ENCODE measurements around the gene BICDL2. TPM values are rescaled to one million over a fixed set of nuclear protein-coding genes. Genes with fewer than 3 reads are reported as not detected.
"Not testable (repeated sequence)": the region's sequence is repeated elsewhere in the genome, so short reads cannot be mapped to it uniquely, and the experiment has no call there.

The BICDL2 gene
- total and polyA plus RNA-seq, 4 donors = 0.06 to 0.39 (median 0.24) TPM

DNA sequence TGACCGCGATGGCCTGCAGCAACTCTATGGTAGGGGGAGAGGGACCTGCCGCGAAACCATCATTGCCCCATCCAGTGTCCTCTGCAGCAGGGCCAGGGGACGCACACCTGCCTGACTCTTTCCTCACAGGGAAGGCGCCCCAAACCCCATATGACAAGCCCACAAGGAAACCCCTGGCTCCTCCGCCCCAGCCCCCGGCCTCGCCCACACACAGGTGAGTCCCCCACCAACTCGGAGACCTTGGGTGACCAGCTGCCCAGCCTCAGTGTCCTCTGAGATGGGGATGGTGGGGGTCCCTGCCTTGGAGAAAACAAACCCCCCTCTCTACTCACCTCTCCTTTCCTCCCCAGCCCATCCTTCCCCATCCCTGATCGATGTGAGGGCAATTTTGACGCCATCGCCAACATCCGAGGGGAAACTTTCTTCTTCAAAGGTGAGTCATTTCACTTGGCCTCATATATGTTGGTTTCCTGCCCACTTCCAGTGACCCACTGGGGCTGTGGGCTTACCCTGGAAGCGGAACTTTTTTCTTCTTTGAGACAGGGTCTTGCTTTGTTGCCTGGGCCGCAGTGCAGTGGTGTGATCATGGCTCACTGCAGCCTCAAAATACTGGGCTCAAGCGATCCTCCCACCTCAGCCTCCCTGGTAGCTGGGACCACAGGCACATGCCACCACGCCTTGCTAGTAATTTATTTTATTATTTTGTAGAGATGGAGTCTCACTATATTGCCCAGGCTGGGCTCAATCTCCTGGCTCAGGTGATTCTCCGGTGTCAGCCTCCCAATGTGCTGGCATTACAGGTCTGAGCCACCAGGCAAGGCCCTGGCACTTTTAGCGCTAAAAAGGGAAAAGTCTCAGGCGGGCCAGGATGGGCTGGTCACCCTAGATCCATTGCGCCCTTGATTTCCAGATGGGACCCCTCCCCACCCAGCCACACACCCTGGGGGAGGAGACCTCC is 20.7 kb upstream of the BICDL2 start:
- no peaks in the 10 kb centered on the region for H3K9me3 ChIP-seq (ENCODE audit: control insufficient read depth, insufficient read depth, low read length)
- H3K4me1 ChIP-seq (ENCODE audit: control insufficient read depth, insufficient read depth, low read length) = peaks cover 22% of the 10 kb centered on the region
- peak overlapping the region; percentile 24 for H3K4me3 ChIP-seq (ENCODE audit: low read depth, low read length)
- DNase-seq (ENCODE audit: low read depth in 4 of 6, low spot score in 6 of 6) = no peak
- no peaks in the 10 kb centered on the region for H3K27me3 ChIP-seq (ENCODE audit: control insufficient read depth, insufficient read depth, low read length)
- no peak overlapping the region for H3K27ac ChIP-seq (ENCODE audit: low read depth, low read length)
- H3K36me3 ChIP-seq (ENCODE audit: control insufficient read depth, insufficient read depth, low read length) = peaks cover 29% of the 10 kb centered on the region
- WGBS (ENCODE audit: insufficient coverage) = 92% methylated on average over 14 of the region's 22 CpGs

DNA sequence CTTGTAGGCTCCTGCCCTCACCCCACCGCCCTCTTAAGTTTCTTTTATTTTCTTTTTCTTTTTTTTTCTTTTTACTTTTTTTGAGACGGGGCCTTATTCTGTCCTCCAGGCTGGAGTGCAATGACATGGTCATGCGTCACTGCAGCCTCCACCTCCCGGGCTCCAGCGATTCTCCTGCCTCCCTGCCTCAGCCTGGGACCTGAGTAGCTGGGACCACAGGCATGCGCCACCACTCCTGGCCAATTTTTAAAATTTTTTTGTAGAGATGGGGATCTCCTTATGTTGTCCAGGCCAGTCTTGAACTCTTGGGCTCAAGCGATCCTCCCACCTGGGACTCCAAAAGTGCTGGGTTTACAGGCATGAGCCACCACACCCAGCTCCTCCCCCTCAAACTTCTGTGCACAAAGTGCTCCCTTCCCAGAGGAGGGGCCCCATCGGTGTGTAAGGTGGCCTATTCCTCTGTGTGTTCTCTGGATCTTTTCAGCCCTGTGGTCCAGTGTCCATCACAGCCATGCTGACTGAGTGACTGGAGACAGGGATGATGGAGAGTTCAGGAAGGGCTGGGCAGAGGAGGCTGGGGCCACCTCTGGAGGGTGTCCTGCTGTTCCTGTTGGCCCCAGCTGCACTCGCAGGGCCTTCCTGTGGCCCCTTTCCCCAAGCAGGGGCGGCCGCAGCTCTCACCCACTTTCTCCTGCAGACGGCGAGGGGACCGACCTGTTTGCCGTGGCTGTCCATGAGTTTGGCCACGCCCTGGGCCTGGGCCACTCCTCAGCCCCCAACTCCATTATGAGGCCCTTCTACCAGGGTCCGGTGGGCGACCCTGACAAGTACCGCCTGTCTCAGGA is 19.8 kb upstream of the BICDL2 start:
- Histone ChIP-seq H3K27ac (ENCODE audit: low read depth, low read length) (no peak overlapping the region), H3K9me3 (ENCODE audit: control insufficient read depth, insufficient read depth, low read length) (no peaks in the 10 kb centered on the region), H3K4me1 (ENCODE audit: control insufficient read depth, insufficient read depth, low read length) (peaks cover 22% of the 10 kb centered on the region), H3K36me3 (ENCODE audit: control insufficient read depth, insufficient read depth, low read length) (peaks cover 29% of the 10 kb centered on the region), H3K4me3 (ENCODE audit: low read depth, low read length) (no peak overlapping the region), H3K27me3 (ENCODE audit: control insufficient read depth, insufficient read depth, low read length) (no peaks in the 10 kb centered on the region)
- no peak for DNase-seq (ENCODE audit: low read depth in 4 of 6, low spot score in 6 of 6)
- WGBS (ENCODE audit: insufficient coverage) = 83% methylated on average over 8 of the region's 19 CpGs

DNA sequence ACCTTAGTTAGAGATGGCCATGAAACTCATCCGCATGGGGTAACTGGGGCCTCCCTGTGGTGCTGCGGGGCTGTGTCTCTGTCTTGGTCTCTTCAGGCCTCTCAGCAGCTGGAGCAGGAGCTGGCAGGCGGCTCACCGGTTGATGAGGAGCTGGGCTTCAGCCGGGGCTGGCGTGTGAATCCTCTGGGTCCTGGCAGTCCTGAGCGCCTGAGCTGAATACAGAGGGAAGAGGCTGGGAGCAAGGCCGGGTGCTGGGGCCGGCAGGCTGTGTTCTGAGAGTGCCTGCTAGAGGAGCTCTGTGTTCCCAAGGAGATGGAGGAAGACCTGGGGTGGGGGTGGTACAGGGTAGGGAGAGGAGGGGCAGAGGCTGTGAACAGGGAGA is 19.0 kb upstream of the BICDL2 start:
- H3K27ac ChIP-seq (ENCODE audit: low read depth, low read length); H3K4me3 ChIP-seq (ENCODE audit: low read depth, low read length); H3K27me3 ChIP-seq (ENCODE audit: control insufficient read depth, insufficient read depth, low read length); H3K9me3 ChIP-seq (ENCODE audit: control insufficient read depth, insufficient read depth, low read length): not testable (repeated sequence)
- DNase-seq (ENCODE audit: low read depth in 4 of 6, low spot score in 6 of 6) = peak in 1 of 6 donors; percentile 12
- peaks cover 29% of the 10 kb centered on the region for H3K36me3 ChIP-seq (ENCODE audit: control insufficient read depth, insufficient read depth, low read length)
- peaks cover 22% of the 10 kb centered on the region for H3K4me1 ChIP-seq (ENCODE audit: control insufficient read depth, insufficient read depth, low read length)
- 18% methylated on average over 9 of the region's 9 CpGs for WGBS (ENCODE audit: insufficient coverage)

DNA sequence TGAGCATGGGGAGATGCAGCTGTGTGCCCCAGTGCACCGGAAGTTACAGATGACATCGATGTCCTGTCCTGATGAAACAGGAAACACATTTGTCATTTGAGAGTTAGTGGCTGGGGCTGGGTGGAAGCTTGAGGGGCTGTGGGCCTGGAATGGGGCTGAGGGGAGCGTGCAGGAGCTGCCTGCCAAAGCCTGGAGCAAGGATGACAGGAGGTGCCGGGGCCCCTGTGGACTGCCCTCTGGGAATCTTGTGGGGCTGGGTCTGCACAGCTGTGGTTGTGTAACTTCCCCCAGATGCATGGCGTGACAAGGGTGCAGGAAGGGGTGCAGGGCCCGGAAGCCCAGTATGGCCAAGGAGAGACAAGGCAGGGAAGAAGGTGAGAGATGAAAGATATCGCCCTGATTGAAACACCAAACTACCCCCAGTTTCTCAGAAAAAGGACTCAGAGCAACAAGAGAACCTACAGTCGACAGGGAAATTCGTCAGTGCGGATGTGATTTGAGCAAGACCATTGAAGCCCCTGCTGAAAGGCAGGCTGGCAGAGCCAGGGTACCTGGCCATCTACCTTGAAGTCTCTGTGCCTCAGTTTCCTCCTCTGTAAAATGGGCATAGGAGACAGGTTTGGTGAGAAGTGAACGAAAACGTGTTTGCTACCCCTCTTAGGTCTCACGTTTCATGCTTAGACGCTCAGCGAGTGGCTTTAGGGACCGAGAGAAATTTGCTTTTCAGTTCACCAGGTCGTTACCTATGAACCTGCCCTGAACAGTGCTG is 18.4 kb upstream of the BICDL2 start:
- H3K9me3 ChIP-seq (ENCODE audit: control insufficient read depth, insufficient read depth, low read length) = no peaks in the 10 kb centered on the region
- WGBS (ENCODE audit: insufficient coverage) = 79% methylated on average over 15 of the region's 17 CpGs
- no peak overlapping the region for H3K4me3 ChIP-seq (ENCODE audit: low read depth, low read length)
- no peak for DNase-seq (ENCODE audit: low read depth in 4 of 6, low spot score in 6 of 6)
- peaks cover 22% of the 10 kb centered on the region for H3K4me1 ChIP-seq (ENCODE audit: control insufficient read depth, insufficient read depth, low read length)
- H3K27ac ChIP-seq (ENCODE audit: low read depth, low read length) = no peak overlapping the region
- H3K27me3 ChIP-seq (ENCODE audit: control insufficient read depth, insufficient read depth, low read length) = peaks cover 2% of the 10 kb centered on the region
- H3K36me3 ChIP-seq (ENCODE audit: control insufficient read depth, insufficient read depth, low read length) = peaks cover 29% of the 10 kb centered on the region

DNA sequence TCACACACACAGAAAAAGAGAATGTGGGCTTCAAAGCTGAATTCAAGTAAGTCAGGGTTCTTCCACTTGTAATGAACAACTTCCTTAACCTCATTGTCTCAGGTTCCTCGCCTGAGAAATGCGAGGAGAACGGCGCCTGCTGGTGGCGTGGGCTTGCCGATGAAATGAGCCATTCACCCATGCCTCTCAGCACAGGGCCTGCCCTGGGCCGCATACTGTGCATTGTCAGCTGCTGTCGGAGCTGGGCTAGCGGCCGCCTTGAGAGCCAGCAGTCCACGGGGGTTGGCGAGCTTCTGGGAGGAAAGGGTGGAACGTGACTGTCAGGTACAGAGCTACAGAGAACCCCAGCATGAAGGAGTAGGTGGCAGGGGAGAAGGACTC is 16.6 kb upstream of the BICDL2 start:
- WGBS (ENCODE audit: insufficient coverage) = 90% methylated on average over 6 of the region's 13 CpGs
- not testable (repeated sequence) for H3K27ac ChIP-seq (ENCODE audit: low read depth, low read length); H3K4me3 ChIP-seq (ENCODE audit: low read depth, low read length); DNase-seq (ENCODE audit: low read depth in 4 of 6, low spot score in 6 of 6); H3K9me3 ChIP-seq (ENCODE audit: control insufficient read depth, insufficient read depth, low read length)
- Histone ChIP-seq H3K4me1 (ENCODE audit: control insufficient read depth, insufficient read depth, low read length) (peaks cover 12% of the 10 kb centered on the region), H3K27me3 (ENCODE audit: control insufficient read depth, insufficient read depth, low read length) (peaks cover 19% of the 10 kb centered on the region), H3K36me3 (ENCODE audit: control insufficient read depth, insufficient read depth, low read length) (peaks cover 29% of the 10 kb centered on the region)

DNA sequence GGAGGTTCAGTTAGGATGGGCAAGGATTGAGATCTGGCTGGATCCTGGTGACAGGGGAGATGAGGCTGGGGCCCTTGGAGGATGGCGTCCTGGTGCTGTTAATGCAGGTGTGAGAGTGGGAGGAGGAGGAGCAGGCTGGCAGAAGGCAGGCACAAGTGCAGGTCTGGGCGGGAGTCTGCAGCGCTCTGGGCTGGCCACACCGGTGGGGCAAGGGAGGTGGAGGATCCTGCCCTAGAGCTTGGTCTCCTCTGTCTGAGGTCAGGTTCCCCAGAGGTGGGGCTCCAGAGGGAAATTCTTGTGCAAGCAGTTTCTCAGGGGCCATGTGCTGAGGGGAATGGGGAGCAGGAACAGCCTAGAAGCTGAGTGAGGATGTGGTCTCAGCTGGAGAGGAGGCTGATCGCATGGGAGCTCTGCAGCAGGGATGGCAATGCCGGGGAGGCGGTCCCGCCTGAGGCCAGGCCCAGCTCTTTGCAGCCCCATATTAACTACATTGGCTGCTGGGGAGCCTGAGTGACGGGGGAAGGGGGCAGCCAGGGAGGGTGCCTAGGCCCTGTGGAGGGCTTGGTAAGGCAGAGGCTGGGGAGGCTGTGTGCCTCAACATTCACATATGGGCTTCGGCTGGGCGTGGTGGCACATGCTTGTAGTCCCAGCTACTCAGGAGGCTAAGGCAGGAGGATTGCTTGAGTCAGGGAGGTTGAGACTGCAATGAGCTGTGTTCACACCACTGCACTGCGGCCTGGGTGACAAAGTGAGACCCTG is 16.0 kb upstream of the BICDL2 start:
- not testable (repeated sequence) for H3K9me3 ChIP-seq (ENCODE audit: control insufficient read depth, insufficient read depth, low read length); H3K4me3 ChIP-seq (ENCODE audit: low read depth, low read length); H3K27ac ChIP-seq (ENCODE audit: low read depth, low read length); H3K4me1 ChIP-seq (ENCODE audit: control insufficient read depth, insufficient read depth, low read length); DNase-seq (ENCODE audit: low read depth in 4 of 6, low spot score in 6 of 6)
- WGBS (ENCODE audit: insufficient coverage) = no CpG with 5 or more reads among the region's 12 CpGs
- H3K27me3 ChIP-seq (ENCODE audit: control insufficient read depth, insufficient read depth, low read length) = peaks cover 24% of the 10 kb centered on the region
- H3K36me3 ChIP-seq (ENCODE audit: control insufficient read depth, insufficient read depth, low read length) = peaks cover 29% of the 10 kb centered on the region

DNA sequence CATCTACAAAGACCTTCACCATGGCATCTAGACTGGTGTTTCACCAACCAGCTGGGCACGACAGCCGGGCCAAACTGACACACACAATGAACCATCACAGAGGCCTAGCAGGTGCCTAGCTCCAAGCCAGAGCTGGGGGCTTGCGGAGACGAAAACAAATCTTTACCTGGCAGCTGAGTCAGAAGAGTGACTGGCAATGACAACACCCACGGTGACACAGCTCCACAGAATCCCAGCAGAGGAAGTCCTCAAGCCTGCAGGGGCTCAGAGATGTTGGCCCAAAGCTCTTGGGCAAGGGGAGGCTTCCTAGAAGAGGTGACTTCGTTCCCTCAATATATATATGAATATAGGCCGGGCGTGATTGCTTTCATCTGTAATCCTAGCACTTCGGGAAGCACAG is 14.8 kb upstream of the BICDL2 start:
- Histone ChIP-seq H3K9me3 (ENCODE audit: control insufficient read depth, insufficient read depth, low read length) (no peaks in the 10 kb centered on the region), H3K4me1 (ENCODE audit: control insufficient read depth, insufficient read depth, low read length) (peaks cover 6% of the 10 kb centered on the region), H3K27ac (ENCODE audit: low read depth, low read length) (no peak overlapping the region), H3K36me3 (ENCODE audit: control insufficient read depth, insufficient read depth, low read length) (peaks cover 20% of the 10 kb centered on the region), H3K4me3 (ENCODE audit: low read depth, low read length) (no peak overlapping the region), H3K27me3 (ENCODE audit: control insufficient read depth, insufficient read depth, low read length) (peaks cover 36% of the 10 kb centered on the region)
- DNase-seq (ENCODE audit: low read depth in 4 of 6, low spot score in 6 of 6) = no peak
- WGBS (ENCODE audit: insufficient coverage) = 82% methylated on average over 4 of the region's 9 CpGs

DNA sequence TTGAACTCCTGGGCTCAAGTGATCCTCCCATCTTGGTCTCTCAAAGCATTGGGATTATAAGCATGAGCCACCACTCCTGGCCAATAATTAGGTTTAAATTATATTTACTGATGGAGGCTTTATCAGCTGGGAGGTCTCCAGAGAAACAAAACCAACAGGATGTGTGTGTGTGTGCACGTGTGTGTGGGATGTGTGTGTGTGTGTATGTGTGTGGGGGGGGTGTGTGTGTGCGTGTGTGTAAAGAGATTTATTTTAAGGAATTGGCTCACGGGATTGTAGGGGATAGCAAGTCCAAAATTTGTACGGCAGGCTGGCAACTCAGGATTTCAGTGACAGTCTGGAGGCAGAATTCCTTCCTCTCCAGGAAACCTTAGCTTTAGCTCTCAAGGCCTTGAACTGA is 14.3 kb upstream of the BICDL2 start:
- H3K4me3 ChIP-seq (ENCODE audit: low read depth, low read length) = no peak overlapping the region
- no peak for DNase-seq (ENCODE audit: low read depth in 4 of 6, low spot score in 6 of 6)
- H3K9me3 ChIP-seq (ENCODE audit: control insufficient read depth, insufficient read depth, low read length) = no peaks in the 10 kb centered on the region
- H3K27ac ChIP-seq (ENCODE audit: low read depth, low read length) = no peak overlapping the region
- H3K4me1 ChIP-seq (ENCODE audit: control insufficient read depth, insufficient read depth, low read length) = peaks cover 10% of the 10 kb centered on the region
- 68% methylated on average over 2 of the region's 4 CpGs for WGBS (ENCODE audit: insufficient coverage)
- peaks cover 16% of the 10 kb centered on the region for H3K36me3 ChIP-seq (ENCODE audit: control insufficient read depth, insufficient read depth, low read length)
- peaks cover 40% of the 10 kb centered on the region for H3K27me3 ChIP-seq (ENCODE audit: control insufficient read depth, insufficient read depth, low read length)

DNA sequence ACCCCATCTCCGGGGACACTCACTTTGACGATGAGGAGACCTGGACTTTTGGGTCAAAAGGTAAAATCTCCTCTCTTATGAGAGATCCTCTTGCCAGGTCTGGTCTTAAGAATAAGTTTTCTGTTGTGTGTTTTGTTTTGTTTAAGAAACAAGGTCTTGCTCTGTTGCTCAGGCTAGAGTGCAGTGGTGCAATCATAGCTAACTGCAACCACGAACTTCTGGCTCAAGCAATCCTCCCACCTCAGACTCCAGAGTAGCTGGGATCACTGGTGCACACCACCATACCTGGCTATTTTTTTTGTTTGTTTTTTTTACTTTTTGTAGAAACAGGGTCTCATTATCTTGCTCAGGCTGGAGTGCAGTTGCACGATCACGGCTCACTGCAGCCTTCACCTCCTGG is 13.7 kb upstream of the BICDL2 start:
- Histone ChIP-seq H3K4me1 (ENCODE audit: control insufficient read depth, insufficient read depth, low read length) (peaks cover 15% of the 10 kb centered on the region), H3K36me3 (ENCODE audit: control insufficient read depth, insufficient read depth, low read length) (peaks cover 13% of the 10 kb centered on the region), H3K4me3 (ENCODE audit: low read depth, low read length) (no peak overlapping the region), H3K9me3 (ENCODE audit: control insufficient read depth, insufficient read depth, low read length) (no peaks in the 10 kb centered on the region), H3K27me3 (ENCODE audit: control insufficient read depth, insufficient read depth, low read length) (peaks cover 45% of the 10 kb centered on the region), H3K27ac (ENCODE audit: low read depth, low read length) (no peak overlapping the region)
- WGBS (ENCODE audit: insufficient coverage) = 92% methylated on average over 2 of the region's 5 CpGs
- DNase-seq (ENCODE audit: low read depth in 4 of 6, low spot score in 6 of 6) = no peak
